GM18868 (cell line): Measurements from ENCODE around the gene ADGRG1.

Source experiments
- ATAC-seq: cut with Tn5 transposase; IDR thresholded peaks from one replicate; pipeline ENCODE4 v1.9.1; 2021; ENCODE audit warnings: mild to moderate bottlenecking, moderate library complexity; ENCODE audit not compliant: unreplicated experiment

The ADGRG1 gene

DNA sequence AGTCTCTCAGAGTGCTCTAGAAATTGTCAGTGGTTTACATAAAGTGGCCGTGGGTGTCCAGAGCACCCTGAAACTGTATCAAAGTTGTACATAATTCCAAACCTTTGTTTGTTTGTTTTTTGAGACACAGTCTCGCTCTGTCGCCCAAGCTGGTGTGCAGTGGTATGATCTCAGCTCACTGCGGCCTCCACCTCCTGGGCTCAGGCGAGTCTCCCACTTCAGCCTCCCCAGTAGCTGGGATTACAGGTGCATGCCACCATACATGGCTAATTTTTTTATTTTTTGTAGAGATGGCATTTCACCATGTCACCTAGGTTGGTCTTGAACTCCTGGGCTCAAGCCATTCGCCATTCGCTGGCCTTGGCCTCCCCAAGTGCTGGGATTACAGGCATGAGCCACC lies 24.3 kb upstream of the ADGRG1 start:
- ATAC-seq = no peak

DNA sequence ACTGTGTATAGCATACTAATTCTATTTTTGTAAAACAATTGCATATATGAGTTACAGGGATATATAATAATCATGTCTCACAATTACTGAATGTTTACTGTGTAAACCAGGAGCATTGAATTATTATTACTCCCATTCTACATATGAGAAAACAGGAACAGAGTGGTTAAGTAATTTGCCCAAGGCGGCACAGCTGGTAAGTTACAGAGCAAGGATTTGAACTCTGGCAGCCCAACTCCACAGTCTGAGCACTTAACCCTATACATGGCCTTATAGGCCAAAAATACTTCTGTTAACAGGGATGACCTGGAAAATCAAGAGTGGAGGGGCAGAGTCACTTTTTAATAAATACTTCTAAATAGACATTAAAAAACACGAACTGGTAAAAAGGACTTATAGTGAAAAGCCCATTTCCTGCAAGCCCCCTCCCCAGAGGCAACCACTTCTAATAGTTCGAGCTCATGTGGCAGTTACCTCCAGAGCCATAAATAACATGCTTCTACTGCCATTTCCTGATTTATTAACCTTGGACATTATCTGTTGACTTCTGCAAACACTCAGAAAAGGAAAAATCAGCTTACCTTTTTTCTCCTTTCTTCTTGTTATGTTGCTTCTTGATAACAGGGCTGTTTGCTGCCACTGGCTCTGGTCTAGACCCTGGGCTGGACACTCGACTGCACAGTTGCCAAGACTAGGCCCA lies 22.1 kb upstream of the ADGRG1 start:
- no peak for ATAC-seq

DNA sequence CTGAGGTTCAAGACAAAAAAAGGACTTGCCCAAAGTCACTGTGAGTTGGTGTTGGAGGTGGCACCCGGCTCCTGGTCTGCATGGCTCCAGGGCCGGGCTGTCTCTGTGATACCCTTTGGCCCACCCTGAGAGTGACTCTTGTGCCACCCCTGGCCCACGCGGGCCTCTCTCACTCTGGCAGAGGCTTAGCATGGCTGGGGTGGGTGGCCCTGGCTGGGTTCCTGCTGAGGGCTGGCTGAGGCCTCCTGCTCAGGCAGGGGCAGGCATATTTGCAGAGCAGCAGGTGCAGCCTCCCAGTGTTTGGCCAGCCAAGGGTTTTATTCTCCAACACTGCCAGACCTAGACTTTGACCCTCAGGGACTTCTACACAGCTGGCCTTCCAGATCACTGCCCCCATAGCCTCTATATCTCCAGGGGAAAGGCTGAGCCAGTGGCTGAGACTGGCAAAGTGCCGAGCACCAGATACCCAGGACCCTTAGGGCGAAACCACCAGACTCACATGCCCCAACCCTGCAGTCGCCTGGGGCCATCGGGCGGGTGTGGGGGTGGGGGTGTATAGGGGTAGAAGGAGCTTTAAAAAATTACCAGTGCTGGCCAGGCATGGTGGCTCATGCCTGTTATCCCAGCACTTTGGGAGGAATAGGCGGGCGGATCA lies 21.5 kb upstream of the ADGRG1 start:
- no peak for ATAC-seq

DNA sequence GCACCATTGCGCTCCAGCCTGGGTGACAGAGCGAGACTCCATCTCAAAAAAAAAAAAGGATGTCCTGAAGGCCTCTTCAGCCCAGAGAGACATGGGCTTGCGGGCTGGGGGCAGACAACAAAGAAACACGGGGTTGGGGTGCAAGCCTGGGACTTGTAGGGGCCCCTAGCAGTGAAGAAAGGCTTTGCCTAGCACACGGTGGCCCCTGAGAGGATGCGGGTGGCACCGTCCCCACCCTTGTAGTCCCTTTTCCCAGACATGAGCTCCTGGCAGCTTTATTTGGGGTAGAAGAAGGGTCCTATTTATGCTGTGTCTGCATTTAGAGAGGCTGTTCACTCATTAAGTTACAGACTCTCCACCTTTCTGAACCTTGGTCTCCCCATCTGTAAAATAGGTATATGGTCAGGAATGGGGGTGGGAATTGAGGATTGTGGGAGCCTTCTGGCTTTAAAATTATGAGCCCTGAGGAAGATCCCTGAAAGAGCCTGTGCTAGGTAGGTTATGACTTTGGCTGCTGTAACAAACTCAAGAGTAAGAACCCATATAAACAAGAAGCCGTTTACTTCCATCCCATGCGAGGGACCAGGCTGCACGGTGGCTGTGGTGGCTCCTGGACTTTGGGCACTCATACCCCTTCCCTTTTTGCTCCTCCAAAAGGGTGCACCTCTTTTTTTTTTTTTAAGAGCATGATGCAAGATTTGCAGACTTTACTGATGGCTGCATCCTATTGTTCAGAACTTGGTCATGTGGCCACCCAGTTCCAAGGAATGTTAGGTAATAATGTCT lies 20.6 kb upstream of the ADGRG1 start:
- ATAC-seq = no peak

DNA sequence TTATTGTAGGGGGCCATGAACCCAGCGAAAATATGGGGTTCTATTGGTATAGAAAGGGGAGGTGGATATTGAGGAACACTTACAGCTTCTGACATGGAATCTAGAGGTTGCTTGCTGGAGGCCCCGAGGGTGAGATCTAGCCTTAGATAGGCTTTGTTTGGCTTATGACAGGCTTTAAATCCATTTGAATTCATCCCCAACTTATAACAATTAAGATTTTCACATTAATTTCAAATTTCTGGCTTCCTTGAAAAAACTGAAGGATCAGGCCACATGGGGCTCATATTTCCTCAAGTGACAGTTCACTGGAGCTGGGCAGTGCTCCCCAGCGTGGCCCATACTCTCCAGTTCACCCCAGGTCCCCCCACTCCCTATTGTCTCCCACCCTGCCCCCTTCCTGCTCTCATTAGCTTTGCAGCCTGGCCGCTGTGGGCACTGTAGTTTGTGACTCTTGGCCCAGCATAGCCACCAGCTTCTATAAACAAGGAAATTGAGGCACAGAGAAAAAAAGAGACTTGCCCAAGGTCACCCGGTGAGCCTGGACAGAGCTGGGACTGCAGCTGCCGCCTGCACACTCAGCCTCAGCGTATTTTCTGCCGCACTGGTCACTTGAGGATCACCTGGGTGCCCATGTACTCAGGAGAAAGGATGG lies 19.8 kb upstream of the ADGRG1 start:
- no peak for ATAC-seq

DNA sequence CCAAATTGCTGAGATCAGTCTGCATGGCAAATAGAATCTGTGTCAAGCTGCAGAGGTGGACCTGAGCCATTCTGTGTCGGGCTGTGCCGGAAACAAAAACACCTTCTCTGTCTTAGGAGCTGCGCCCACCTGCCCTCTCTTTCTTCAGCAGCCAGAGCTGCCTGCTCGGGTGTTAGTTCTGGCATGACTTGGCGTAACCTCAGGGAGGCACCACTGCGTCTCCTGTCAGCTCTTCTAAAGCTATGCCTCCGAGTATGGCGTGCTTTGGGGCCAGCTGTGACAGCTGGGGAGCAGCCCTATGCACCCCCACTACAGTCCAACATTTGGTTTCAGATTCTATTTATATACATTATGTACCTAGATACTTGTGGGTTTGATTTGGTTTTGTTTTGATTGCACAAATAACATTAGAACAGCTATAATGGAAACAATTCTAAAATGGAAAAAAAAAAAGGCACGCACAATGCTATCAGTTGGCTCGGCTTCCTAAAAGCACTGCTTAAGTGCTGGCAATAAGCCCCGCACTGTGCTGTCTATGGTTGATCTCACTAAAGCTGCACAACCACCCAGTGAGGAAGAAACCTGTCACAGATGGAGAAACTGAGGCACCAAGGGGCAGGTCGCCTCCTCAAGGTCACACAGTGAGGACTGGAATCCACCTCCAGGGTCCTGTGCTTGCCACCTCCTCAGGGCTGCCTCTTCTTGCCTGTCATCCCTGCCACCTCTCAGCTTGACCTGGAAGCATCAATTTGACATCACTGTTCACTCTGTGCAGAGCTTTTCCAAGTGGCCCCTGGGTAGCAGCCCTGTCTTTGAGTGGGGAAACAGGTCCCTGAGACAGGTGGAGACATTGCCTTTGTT lies 18.7 kb upstream of the ADGRG1 start:
- ATAC-seq = peak; percentile 83

DNA sequence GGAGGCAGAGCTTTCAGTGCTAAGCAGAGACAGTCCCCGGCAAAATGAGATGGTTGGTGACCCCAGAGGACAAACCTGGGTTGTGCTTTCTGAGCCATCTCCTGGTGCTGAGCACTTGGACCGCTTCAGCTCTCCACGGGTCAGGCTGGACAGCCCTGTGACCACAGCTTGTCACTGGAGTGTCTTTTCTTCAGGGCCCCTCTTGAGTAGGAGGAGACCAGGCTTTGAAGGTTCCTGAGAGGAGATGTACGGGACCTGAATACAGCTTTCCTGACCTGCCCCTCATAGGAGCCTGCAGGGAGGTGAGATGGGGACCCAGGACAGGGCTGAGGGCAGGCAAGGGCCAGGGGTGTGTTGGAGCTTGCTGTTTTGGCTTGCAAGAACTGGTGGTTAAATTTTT lies 17.8 kb upstream of the ADGRG1 start:
- ATAC-seq = no peak

DNA sequence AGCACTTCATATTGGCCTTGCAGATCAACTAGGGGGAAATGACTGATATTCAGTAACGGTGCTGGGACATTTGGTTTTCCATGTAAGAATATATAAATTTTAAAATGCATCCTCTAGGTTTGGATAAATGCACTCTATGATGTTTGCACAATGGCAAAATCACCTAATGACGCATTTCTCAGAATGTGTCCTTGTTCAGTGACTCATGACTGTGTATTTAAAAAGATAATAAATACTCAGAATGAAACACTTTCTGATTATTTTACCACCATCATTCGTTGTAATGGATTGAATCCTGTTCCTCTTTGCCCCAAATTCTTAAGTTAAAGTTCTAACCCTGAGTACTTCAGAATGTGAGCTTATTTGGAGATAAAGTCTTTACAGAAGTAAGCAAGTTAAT lies 17.2 kb upstream of the ADGRG1 start:
- ATAC-seq = peak; percentile 34

DNA sequence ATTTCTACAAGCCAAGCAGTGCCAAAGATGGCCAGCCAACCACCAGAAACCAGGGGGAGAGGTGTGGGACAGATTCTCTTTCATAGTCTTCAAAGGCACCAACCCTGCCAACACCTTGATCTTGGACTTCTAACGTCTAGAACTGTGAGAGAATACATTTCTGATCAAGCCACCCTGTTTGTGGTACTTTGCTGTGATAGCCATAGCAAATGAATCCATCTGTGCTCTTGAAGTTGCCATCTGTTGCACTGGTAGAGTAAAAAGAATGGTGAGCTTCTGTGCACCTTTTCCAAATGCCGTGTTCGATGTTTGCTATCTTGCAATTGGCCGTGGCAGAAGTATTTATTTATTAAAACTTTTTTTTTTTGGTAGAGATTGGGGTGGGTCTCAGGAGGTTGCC lies 16.7 kb upstream of the ADGRG1 start:
- no peak for ATAC-seq

DNA sequence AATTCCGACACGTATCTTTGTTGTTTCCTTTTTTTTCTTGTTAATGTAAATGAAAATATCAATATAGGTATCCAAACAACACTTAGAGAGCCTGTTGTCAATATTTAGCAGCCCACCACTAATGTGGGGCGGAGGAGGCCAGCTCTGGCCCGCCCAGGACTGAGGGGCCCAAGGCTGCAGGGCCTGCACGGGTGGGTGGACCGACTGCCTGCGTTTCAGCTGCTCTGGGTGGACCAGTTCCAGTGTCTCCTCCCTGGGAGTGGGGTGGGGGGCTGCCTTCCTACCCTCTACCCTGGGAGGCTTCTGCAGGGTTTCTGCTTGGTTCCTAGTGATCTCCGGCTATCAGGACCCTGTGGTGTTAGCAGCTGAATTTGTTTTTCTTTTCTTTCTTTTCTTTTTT lies 15.9 kb upstream of the ADGRG1 start:
- no peak for ATAC-seq

DNA sequence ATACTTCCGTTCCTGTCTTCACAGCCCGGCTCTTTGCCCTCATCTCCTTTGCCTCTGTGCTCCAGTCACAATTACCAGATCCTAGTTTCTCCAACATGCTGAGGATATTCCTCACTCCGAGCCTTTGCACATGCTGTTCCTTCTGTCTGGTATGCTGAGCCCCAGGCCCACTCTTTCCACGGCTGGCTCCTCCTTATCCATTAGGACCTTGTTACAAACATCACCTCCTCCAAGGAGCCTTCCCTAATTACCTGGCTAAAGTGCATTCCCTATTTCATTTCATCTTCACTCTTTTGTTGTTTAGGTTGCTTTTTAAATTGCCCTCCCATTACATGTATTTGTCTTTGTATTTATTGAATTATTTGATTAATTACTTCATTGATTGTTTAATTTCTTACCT lies 14.9 kb upstream of the ADGRG1 start:
- no peak for ATAC-seq

DNA sequence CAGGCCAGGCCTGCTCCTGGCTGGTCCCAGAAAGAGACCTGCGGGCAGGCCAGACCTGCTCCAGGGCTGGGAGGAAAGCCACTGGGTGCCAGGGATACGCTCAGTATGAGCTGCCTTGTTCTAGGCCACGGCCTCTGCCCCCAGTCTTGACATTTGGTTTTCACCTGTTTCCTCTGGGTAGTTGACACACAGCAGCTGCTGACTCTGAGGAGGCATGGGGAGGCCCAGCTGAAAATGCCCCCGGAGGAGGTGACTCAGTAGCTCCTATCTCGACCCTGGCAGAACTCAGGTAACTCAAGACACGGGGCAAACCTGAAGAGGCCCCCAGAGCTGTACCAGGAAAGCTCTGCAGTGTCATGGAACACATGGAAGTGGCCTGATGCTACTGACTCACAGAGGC lies 13.9 kb upstream of the ADGRG1 start:
- no peak for ATAC-seq

DNA sequence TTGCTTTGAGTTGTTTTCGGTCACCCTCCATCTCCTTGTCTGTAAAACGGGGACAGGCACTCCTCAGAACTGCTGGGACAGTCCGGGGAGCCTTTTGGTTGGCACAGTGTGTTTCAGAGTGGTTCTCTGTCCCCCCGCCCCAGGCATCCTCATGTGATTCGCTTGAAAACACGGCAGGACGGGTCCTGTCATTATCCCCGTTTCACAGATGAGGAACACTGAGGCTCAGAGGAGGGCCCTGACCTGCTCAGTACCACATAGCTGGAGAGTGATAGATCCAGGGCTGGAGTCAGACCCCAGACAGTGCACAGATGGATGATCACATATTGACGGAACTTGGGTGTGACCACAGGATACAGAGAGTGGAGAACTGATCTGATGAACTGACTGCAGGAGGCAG lies 13.5 kb upstream of the ADGRG1 start:
- no peak for ATAC-seq

DNA sequence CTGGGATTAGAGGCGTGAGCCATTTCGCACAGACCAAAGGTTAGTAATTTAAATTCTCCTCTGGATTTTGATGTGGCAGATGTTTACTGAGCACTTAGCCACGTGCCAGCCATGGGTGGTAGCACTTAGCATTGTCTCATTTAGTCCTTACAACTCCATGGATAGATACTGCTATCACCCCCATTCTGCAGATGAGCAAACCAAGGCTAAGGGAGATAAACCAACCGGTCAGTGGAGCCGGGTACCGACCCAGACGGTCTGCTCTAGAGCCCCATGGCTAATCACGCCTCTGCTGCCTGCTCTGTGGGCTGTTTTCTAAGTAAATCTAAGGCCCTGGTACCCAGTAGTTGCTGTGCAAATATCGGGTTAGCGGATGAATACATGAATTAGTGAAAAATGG lies 12.6 kb upstream of the ADGRG1 start:
- ATAC-seq = no peak

DNA sequence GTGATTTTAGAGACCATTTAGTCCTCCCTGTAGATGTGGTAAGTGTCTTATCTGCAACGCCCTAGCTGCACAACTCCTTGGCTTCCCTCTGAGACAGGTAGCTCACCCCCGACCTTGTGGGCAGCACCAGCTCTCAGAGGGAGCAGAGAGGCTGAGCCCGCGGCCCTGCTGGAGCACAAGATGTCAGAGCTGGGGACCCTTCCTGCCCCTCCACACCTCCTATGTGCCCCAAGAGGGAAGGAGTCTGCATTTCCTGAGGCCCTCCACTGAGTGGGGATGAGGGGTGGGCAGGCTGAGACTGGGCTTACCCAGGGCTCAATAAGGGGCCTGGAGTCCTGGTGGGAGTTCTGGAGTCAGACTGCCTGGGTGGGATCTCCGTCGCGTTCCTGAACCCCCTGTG lies 12.2 kb upstream of the ADGRG1 start:
- no peak for ATAC-seq

DNA sequence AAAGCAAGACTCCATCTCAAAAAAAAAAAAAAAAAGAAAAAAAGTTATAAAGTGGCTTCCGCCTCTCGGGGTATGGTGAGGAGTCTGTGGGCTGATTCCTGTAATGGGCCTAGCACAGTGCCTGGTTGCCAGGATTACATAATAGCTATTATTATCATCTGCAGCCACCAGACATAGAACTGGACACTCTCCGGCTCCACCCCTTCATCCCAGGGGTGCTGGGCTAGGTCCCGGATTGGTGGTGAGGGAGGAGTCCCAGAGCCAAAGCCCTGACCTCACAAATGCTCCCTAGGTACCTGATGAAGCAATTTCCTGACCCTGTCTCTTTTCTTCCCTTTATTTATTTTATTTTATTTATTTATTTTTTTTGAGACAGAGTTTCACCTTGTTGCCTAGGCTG lies 11.6 kb upstream of the ADGRG1 start:
- ATAC-seq = no peak

DNA sequence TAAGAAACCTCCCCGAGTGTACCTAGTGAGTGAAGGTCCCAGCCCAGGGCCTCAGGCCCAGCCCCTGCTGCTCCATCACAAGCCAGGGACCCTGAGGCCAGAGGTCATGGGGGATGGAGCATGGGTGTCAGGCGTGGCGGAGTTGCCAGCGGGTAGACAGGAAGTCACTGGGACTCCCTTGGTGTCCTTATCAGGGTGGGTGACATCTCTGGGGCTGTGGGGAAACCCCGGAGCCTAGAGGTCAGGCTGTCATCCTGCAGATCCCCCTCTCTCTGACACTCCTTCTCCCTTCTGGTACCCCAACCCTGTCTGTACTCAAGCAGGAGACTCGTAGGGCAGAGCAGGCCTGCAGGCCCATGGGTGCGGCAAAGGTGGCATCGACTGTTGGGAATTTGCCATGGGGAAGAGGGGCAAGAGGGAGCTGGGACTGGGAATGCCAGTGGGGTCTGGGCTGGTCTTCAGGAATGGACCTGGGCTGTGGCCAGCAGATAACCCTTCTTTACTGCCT lies 10.8 kb upstream of the ADGRG1 start:
- ATAC-seq = no peak

DNA sequence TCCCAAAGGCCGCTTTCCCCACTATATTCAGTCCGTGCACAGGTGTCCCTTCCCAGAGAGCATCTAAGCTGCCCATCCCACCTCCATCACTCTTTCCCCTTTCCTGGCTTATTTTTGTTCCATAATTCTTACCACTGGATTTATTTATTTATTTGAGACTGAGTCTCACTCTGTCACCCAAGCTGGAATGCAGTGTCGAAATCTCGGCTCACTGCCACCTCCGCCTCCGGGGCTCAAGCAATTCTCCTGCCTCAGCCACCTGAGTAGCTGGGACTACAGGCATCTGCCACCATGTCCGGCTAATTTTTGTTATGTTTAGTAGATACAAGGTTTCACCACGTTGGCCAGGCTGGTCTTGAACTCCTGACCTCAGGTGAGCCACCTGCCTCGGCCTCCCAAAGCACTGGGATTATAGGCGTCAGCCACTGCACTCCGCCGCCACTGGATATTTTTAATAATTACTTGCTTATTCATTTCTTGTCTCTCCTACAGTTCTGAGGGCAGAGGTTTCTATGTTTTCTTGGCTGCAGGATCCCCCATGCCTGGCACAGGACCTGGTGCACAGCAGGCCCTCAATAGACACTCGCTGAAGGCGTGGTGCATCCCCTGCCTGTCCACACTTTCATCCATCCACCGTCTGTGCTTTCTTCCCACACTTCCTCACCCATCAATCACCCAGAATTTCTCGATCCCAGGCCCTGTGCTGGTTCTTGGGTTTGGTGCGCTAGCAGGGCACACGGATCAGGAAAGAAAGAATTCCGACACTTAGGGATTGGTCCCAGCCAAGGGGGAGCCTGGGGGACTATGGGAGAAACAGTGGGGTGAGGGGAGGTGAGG lies 9.9 kb upstream of the ADGRG1 start:
- no peak for ATAC-seq

DNA sequence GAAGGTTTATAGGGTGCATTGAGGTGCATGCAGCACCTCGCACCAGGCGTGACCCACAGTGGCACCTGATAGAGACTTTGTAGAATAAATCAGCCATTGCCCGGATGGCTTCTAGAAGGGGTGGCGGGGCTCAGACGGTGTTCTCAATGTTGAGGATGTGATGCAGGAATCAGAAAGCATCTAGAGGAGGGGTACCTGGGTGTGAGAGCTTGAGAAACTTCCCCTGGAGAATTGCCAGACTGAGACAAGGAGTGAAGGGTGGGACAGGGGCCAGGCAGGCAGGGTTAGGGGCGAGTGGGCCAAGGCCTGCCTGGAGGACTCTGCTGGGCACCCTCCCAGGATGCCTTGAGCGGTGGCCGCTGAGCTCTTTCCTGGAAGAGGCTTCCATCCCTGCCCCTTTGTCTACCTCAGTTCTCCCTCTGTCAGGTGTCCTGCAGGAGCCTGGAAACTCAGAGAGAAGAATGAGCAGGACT lies 9.3 kb upstream of the ADGRG1 start:
- no peak for ATAC-seq
